ENCODE data around the gene KIF2A. TPM values are rescaled to one million over a fixed set of nuclear protein-coding genes. Genes with fewer than 3 reads are reported as not detected.

The KIF2A gene
- total and polyA plus RNA-seq, 2 of the 4 experiments (the other 2 are of a cell fraction) = 23.6 to 37.3 TPM

DNA sequence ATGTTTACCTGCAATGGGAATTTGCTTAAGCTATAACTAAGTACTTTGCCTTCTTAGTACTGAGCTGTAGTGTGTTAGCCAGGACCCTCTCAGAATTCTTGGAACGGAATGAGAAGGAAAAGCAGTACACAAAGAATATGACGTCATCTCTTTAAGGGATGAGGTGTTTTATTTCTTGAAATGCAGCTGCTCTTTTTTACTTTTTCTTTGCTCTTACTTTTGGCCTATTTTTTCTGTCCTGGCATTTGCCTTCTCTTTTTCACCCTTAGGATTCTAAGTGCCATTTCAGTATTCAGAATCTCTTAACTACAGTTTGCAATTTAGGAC lies 10.1 kb downstream of the KIF2A start:
- H3K4me2 ChIP-seq (ENCODE audit: low read depth, low read length) = peak overlapping the region; percentile 17; the same call in 1 of the 2 replicates
- H3K79me1 ChIP-seq (ENCODE audit: low read depth in 1 of 2, low read length in 2 of 2) = peaks cover 9 to 49% of the 10 kb centered on the region in 2 experiments; a peak in 3 of 4 replicates
- no TSS peak for BruUV-seq (replicated peaks)
- intact Hi-C loops (cut with micrococcal nuclease) = no loop called here
- no peak overlapping the region for H3K27ac ChIP-seq (ENCODE audit: insufficient read depth, low read length)
- WGBS, 2 experiments (ENCODE audit: extremely low coverage in 2 of 2, insufficient read length in 1 of 2) = no CpG with 5 or more reads among the region's 2 CpGs
- no peaks in the 10 kb centered on the region; the same call in none of the 2 replicates for H3K9me1 ChIP-seq (ENCODE audit: insufficient read depth, low read length)
- H3K4ac ChIP-seq (ENCODE audit: low read depth, low read length) = no peak overlapping the region
- H2AK5ac ChIP-seq (ENCODE audit: low read depth, low read length) = no peak overlapping the region
- no peak overlapping the region for H2BK5ac ChIP-seq (ENCODE audit: low read depth, low read length, poor library complexity, severe bottlenecking)
- H2AFZ ChIP-seq (replicated peaks; ENCODE audit: low read length, poor library complexity) = no peak overlapping the region
- no peak overlapping the region for H3K4me3 ChIP-seq (ENCODE audit: insufficient read depth, low read depth, low read length)
- ChIA-PET CTCF (no interaction called here), POLR2A (ENCODE audit: unreplicated experiment) (no interaction called here)
- no peak overlapping the region for H4K5ac ChIP-seq (ENCODE audit: low read depth, low read length)
- no peak overlapping the region for H3K14ac ChIP-seq (replicated peaks; ENCODE audit: low read depth, low read length)
- H4K20me1 ChIP-seq (ENCODE audit: insufficient read depth, low read length) = peaks cover 56% of the 10 kb centered on the region
- no peak overlapping the region for H2BK120ac ChIP-seq (ENCODE audit: low read depth, low read length)
- no peak overlapping the region for H2BK20ac ChIP-seq (ENCODE audit: low read depth, low read length)
- no peak overlapping the region for H3K56ac ChIP-seq (ENCODE audit: extremely low read depth, insufficient read depth, low read length)
- ATAC-seq (ENCODE audit: low read depth) (peak; percentile 65), DNase-seq (peak; percentile 65)
- H3K4me1 ChIP-seq (ENCODE audit: control insufficient read depth, insufficient read depth, low read length) = peaks cover 2% of the 10 kb centered on the region; the same call in 1 of the 2 replicates
- in situ Hi-C loops (cut with MboI; ENCODE audit: low sequenced_read_pairs) = no loop called here
- no peak overlapping the region for H3K9ac ChIP-seq (ENCODE audit: low read depth, low read length)
- no peak overlapping the region for H4K8ac ChIP-seq (ENCODE audit: low read depth in 2 of 2, low read length in 2 of 2)
- H3K23ac ChIP-seq (ENCODE audit: low read depth, low read length) = no peak overlapping the region
- TF ChIP-seq CTCF (conservative IDR thresholded peaks at IDR 0.05; ENCODE audit: low read depth, low read length) (no peak), NFE2L2 (IDR thresholded peaks at IDR 0.05; ENCODE audit: low read depth, low read length) (no peak), RCOR1 (IDR thresholded peaks at IDR 0.05; ENCODE audit: insufficient replicate concordance, low read length) (no peak), MAFK (IDR thresholded peaks at IDR 0.05; ENCODE audit: low read depth, low read length) (no peak), FOS (IDR thresholded peaks at IDR 0.05; ENCODE audit: low read depth, low read length) (no peak), MXI1 (IDR thresholded peaks at IDR 0.05; ENCODE audit: borderline replicate concordance, low read depth, low read length) (no peak), MAZ (IDR thresholded peaks at IDR 0.05; ENCODE audit: borderline replicate concordance, low read depth, low read length) (no peak), POLR2A (IDR thresholded peaks at IDR 0.05; ENCODE audit: low read depth, low read length) (no peak), RAD21 (IDR thresholded peaks at IDR 0.05; ENCODE audit: low read length) (no peak), RFX5 (IDR thresholded peaks at IDR 0.05; ENCODE audit: low read depth, low read length) (no peak), CHD1 (IDR thresholded peaks at IDR 0.05; ENCODE audit: low read depth, low read length) (no peak), USF2 (IDR thresholded peaks at IDR 0.05; ENCODE audit: low read depth, low read length) (no peak), SMC3 (IDR thresholded peaks at IDR 0.05; ENCODE audit: low read depth, low read length) (no peak), BHLHE40 (IDR thresholded peaks at IDR 0.05; ENCODE audit: low read depth, low read length) (no peak), CEBPB (IDR thresholded peaks at IDR 0.05; ENCODE audit: low read depth, low read length) (no peak)
- TF ChIP-seq, protein P1, sequence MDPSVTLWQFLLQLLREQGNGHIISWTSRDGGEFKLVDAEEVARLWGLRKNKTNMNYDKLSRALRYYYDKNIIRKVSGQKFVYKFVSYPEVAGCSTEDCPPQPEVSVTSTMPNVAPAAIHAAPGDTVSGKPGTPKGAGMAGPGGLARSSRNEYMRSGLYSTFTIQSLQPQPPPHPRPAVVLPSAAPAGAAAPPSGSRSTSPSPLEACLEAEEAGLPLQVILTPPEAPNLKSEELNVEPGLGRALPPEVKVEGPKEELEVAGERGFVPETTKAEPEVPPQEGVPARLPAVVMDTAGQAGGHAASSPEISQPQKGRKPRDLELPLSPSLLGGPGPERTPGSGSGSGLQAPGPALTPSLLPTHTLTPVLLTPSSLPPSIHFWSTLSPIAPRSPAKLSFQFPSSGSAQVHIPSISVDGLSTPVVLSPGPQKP (IDR thresholded peaks at IDR 0.05; ENCODE audit: borderline replicate concordance, low read depth, low read length) = no peak
- no peaks in the 10 kb centered on the region for H3K36me3 ChIP-seq (ENCODE audit: control insufficient read depth, insufficient read depth, low read length)
- H2BK15ac ChIP-seq (ENCODE audit: low read depth, low read length) = no peak overlapping the region
- no peaks in the 10 kb centered on the region for H3K27me3 ChIP-seq (ENCODE audit: control insufficient read depth, insufficient read depth, low read length)
- H3K18ac ChIP-seq (ENCODE audit: low read depth, low read length) = no peak overlapping the region
- dilution Hi-C loops (cut with HindIII; ENCODE audit: low sequenced_read_pairs, unreplicated experiment) = no loop called here
- H3K9me3 ChIP-seq (ENCODE audit: control insufficient read depth, insufficient read depth, low read length) = no peaks in the 10 kb centered on the region
- H4K91ac ChIP-seq (ENCODE audit: insufficient read depth, low read depth, low read length) = no peak overlapping the region
- no peak overlapping the region for H2AK9ac ChIP-seq (replicated peaks; ENCODE audit: low read depth, low read length, poor library complexity)

Measured in IMR-90 (cell line).